Measurements from ENCODE around the gene CNPPD1.
"Not testable (repeated sequence)": the region's sequence is repeated elsewhere in the genome, so short reads cannot be mapped to it uniquely, and the experiment has no call there.

CNPPD1 gene

DNA sequence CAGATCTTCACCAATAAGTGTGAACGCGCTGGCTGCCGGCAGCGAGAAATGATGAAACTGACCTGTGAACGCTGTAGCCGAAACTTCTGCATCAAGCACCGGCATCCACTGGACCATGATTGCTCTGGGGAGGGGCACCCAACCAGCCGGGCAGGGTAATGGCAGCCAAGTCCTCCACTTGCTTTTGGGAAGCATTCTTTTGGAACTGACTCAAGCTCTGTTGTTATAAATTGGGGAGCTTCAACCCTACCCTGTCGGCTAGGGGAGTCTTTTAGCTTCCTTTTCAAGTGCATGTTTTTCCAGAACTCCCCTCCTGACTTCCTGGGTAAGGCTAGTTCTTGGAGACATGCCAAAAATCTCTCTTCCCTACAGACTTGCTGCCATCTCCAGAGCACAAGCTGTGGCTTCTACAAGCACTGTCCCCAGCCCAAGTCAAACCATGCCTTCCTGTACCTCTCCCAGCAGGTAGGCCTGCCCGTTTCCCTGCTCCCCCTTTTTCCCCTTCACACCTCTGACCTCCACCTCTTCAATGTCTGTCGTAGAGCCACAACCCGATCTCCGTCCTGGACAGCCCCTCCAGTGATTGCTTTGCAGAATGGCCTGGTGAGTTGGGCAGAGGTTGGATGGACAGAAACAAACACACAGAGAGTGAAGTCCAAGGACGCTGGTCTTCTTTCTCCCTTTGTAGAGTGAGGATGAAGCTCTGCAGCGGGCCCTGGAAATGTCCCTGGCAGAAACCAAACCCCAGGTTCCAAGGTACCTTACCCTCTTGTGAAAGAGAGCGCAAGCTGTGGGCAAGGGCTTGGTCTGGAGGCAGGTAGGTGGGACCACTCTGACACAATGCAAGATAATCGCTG is 31.4 kb upstream of the CNPPD1 start:
- peak; percentile 7 to 16 for DNase-seq

DNA sequence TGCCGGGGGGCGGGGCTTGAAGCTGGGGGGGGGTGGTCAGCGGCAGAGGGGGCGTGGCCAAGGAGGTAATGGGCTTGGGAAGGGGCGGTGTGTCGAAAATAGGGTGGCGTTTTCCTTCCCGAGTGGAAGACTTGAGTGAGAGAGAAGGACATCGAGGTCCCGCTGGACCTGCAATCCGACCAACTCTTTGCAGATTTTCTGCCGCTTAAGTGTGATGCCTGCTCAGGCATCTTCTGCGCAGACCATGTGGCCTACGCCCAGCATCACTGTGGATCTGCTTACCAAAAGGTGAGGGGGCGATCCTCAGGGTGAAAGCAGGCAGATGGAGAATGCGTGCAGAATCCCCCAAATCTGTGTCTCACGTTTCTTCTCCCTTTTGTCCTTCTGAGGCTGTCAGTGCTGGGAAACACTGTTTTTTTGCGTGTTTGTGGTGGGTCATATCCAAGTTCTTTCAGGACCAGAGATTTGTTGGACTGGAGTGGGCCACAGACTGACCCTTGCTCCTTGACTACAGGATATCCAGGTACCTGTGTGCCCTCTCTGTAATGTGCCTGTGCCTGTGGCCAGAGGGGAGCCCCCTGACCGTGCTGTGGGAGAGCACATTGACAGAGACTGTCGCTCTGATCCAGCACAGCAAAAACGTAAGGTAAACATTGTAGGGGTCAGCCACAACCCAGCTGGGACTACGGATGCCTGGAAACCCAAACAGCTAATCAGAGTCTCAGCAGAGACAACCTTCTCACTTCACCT is 30.6 kb upstream of the CNPPD1 start:
- no peak for DNase-seq

DNA sequence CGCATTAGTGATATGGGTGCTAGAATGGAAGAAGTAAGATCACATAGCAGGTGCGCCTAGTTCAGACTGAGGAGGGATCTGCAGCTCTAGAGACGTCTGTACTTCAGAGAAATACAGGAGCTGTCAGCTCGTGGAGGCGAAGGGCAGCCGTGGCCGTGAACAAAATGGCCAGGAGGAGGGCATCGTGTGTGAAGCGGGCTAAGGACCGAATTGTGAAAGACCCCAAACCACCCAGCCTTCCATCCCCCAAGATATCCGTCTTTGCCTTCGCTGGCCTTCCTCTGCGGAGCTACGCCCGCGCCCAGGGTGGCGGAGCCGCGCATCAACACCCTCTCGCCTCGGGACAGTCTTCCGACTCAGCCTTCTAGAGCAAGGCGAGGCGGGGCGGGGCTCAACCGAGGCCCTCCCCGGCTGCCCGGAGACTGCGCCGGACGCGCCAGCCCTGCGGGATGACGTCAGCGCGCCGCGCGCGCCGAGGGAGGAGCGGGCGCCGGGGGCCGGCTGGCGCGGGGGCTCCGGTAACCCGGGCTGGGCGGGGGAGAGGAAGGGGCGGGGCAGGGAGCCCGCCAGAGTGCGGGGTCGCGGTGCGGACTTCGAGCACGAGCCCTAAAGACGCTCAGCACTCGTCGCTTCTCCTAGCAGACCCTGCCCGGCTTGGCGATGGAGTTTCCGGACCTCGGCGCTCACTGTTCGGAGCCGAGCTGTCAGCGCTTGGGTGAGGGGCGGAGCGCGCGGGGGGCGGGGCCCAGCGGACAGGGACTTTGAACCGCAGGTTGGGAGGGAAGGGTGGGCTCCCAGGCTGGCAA is 29.8 kb upstream of the CNPPD1 start, which contains the start of gene ZFAND2B:
Gene ZFAND2B, plus strand, starts transcription at position 455 of the 806 bp plus-strand sequence. Its CDS starts 206 bp downstream, at position 661.
- DNase-seq, result peak; percentile 86 to 96

- no peak for DNase-seq
Observed at GRCh38 chr2:219205981-219206327, 29.2 kb upstream of the CNPPD1 start.

- no peak for DNase-seq
Observed at GRCh38 chr2:219205165-219205538, 28.4 kb upstream of the CNPPD1 start.

GRCh38 chr2:219204425-219205164 is 27.9 kb upstream of the CNPPD1 start:
- no peak for DNase-seq

- not testable (repeated sequence) for DNase-seq
Observed at GRCh38 chr2:219201331-219201730, 24.6 kb upstream of the CNPPD1 start.

GRCh38 chr2:219200502-219201326 is 24.0 kb upstream of the CNPPD1 start:
- not testable (repeated sequence) for DNase-seq

- DNase-seq, result no peak
Observed at GRCh38 chr2:219199470-219200211, 22.9 kb upstream of the CNPPD1 start.

GRCh38 chr2:219198974-219199373 is 22.2 kb upstream of the CNPPD1 start:
- no peak for DNase-seq

GRCh38 chr2:219197388-219197787 is 20.7 kb upstream of the CNPPD1 start:
- no peak for DNase-seq

GRCh38 chr2:219186754-219187456 is 10.2 kb upstream of the CNPPD1 start:
- no peak for DNase-seq

GRCh38 chr2:219184121-219184520 is 7.4 kb upstream of the CNPPD1 start:
- no peak for DNase-seq

DNA sequence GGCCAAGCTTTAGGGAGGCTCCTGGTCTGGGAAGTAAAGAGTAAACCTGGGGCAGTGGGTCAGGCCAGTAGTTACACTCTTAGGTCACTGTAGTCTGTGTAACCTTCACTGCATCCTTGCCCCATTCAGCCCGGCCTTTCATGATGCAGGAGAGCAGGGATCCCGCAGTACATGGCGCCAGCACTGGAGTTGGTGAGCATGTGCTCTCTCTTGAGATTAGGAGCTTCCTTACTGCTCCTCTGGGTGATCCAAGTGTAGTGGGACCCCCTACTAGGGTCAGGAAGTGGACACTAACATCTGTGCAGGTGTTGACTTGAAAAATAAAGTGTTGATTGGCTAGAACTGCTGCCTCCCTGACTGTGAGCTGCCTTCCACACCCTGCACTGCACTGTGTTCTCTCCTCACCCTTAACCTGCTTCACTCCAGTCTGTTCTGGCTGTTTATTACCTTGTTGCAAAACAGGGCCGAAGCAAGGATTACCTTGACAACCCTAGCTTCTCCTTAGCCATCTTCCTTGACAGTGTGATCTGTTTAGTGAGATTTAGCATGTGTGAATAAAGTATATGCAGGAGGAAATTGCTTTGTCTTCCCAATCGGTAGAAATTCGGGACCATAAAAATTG is 6.5 kb upstream of the CNPPD1 start:
- no peak for DNase-seq

GRCh38 chr2:219182331-219183150 is 5.8 kb upstream of the CNPPD1 start:
- no peak for DNase-seq

GRCh38 chr2:219181531-219181930 is 4.8 kb upstream of the CNPPD1 start:
- no peak for DNase-seq

DNA sequence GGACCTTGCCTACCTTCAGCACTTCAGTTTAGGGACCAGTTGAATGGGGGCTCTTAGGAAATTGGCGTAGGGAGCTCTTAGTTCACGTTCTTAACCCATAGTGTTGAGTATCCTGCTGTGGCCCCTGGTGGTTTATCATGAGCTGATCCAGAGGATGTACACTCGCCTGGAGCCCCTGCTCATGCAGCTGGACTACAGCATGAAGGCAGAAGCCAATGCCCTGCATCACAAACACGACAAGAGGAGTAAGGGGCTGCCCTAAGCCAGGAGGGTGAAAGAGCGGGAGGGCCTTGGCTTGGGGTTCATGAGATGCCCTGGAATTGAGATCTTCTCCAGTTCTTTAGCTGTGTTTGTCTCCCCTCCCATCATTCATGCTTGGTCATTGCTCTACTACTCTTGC is 4.2 kb upstream of the CNPPD1 start:
- DNase-seq, result no peak

DNA sequence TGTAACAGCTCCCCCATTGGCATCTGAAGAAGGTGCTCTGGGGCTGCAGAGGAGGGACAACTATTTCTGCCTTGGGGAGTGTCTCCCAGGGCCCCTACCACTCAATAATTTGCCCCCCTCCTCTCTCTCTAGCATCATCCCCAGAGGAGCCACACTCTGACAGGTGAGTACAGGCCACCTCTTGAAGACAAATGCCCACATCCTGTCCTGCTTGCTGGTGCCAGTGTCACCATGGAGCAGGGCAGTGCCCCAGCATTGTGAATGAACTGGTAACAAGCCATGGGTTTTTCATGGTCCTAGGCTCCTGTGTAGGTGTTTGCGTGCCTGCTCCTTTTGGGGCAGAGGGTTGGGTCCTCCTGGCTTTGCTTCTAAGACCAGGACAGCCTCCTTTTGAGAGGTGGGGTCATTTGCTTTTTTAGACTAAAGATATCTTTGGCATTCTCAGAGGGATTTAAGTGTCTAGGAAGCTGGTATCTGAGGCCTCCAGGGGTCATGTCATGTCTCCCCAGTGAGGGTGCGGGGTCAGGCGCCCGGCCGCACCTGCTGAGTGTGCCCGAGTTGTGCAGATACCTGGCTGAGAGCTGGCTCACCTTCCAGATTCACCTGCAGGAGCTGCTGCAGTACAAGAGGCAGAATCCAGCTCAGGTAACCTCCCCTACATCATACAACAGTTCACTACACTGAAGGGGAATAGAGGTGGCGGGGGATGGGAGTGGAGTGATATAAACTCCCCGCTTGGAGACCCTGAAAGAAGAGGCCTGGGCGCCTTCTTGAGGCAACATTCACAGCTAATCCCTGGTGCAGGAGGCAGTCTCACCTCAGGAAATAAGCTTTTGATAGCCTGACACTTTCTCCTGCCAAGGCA is 3.1 kb upstream of the CNPPD1 start:
- no peak for DNase-seq
